ENCODE results near the gene CYB5R4. TPM values are rescaled to one million over a fixed set of nuclear protein-coding genes. Genes with fewer than 3 reads are reported as not detected.

Gene CYB5R4
- total RNA-seq, 1 experiment from 2014 or later = 24.0 TPM

- ChIA-PET CTCF (no interaction called here), RAD21 (ENCODE audit: low non-redundant PET in 1 of 2, low total read pairs in 2 of 2, uncharacterized antibody in 2 of 2, unreplicated experiment in 2 of 2) (no interaction called here), POLR2A (no interaction called here)
- Histone ChIP-seq H3K4me2 (ENCODE audit: low read length) (no peak overlapping the region), H3K36me3 (ENCODE audit: control insufficient read depth in 1 of 2, insufficient read depth in 2 of 2, low read length in 2 of 2) (no peaks in the 10 kb centered on the region), H3K9me2 (ENCODE audit: insufficient read depth) (no peaks in the 10 kb centered on the region), H2AFZ (ENCODE audit: low read depth, low read length, poor library complexity, severe bottlenecking) (no peak overlapping the region), H3K9ac (ENCODE audit: low read length) (no peak overlapping the region), H3K27ac (ENCODE audit: low read depth, low read length) (no peak overlapping the region), H3K4me1 (ENCODE audit: control insufficient read depth in 1 of 2, insufficient read depth in 2 of 2, low read length in 2 of 2) (no peaks in the 10 kb centered on the region), H3K79me2 (ENCODE audit: insufficient read depth, low read length) (no peaks in the 10 kb centered on the region), H4K20me1 (ENCODE audit: insufficient read depth) (no peaks in the 10 kb centered on the region), H3K9me3 (ENCODE audit: control insufficient read depth in 1 of 2, insufficient read depth in 1 of 2, low read depth in 1 of 2, low read length in 2 of 2) (no peaks in the 10 kb centered on the region), H3K27me3 (ENCODE audit: insufficient read depth, low read length) (no peaks in the 10 kb centered on the region), H3K4me3 (replicated peaks in 1 of 2; ENCODE audit: low read depth in 1 of 2, low read length in 2 of 2) (no peak overlapping the region)
- no peak for TF ChIP-seq JUND (IDR thresholded peaks at IDR 0.05)
- no peak for TF ChIP-seq TCF7L2 (IDR thresholded peaks at IDR 0.05; ENCODE audit: borderline replicate concordance, extremely low read depth, insufficient read depth, insufficient read length)
- TF ChIP-seq RAD21 (IDR thresholded peaks at IDR 0.05; ENCODE audit: low read depth) = no peak
- no peak for TF ChIP-seq CEBPB (IDR thresholded peaks at IDR 0.05; ENCODE audit: low read depth)
- TF ChIP-seq, protein P1, sequence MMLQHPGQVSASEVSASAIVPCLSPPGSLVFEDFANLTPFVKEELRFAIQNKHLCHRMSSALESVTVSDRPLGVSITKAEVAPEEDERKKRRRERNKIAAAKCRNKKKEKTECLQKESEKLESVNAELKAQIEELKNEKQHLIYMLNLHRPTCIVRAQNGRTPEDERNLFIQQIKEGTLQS (IDR thresholded peaks at IDR 0.05) = no peak
- TF ChIP-seq POLR2A (IDR thresholded peaks at IDR 0.05; ENCODE audit: borderline replicate concordance, extremely low read depth, insufficient read depth, insufficient read length) = no peak
- TF ChIP-seq ZFX (IDR thresholded peaks at IDR 0.05) = no peak
- TF ChIP-seq MAX (IDR thresholded peaks at IDR 0.05) = no peak
- BruUV-seq (replicated peaks) = no TSS peak
- no peak for DNase-seq (ENCODE audit: low read depth, low spot score)
- intact Hi-C loops (cut with micrococcal nuclease) = no loop called here
- no peak for ATAC-seq
These were observed 148.4 kb downstream of the CYB5R4 start for GRCh38 chr6:84007871-84008270.

DNA sequence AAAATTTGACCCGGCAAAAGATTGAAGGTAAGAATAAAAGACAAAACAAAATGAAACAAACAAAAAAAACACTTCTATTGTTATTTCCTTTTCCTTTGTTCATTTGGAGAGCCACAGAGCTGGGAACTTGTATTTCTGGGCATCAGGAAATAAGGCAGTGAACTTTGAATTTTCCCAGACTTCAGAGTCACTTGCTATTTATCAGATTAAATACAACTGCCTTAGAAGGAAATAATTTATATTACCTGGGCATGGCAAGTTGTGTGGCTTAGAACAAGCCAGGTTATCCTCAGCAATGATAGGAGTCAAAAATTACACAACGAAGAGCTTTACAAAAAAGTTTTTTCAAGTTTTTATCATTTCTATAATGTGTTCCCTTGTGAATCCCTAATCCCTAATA, 153.9 kb downstream of the CYB5R4 start:
- H3K4me3 ChIP-seq (replicated peaks in 1 of 2; ENCODE audit: low read depth in 1 of 2, low read length in 2 of 2) = no peak overlapping the region
- peaks cover 0 to 2% of the 10 kb centered on the region in 2 experiments; a peak in 2 of 4 replicates for H3K4me1 ChIP-seq (ENCODE audit: control insufficient read depth in 1 of 2, insufficient read depth in 2 of 2, low read length in 2 of 2)
- H3K79me2 ChIP-seq (ENCODE audit: insufficient read depth, low read length) = no peaks in the 10 kb centered on the region
- ATAC-seq (no peak), DNase-seq (ENCODE audit: low read depth, low spot score) (no peak)
- RAD21 ChIA-PET (ENCODE audit: low non-redundant PET in 1 of 2, low total read pairs in 2 of 2, uncharacterized antibody in 2 of 2, unreplicated experiment in 2 of 2) = no interaction called here
- POLR2A ChIA-PET = no interaction called here
- H3K27ac ChIP-seq (ENCODE audit: low read depth, low read length) = no peak overlapping the region
- no peak overlapping the region for H3K9ac ChIP-seq (ENCODE audit: low read length)
- H2AFZ ChIP-seq (ENCODE audit: low read depth, low read length, poor library complexity, severe bottlenecking) = no peak overlapping the region
- H3K27me3 ChIP-seq (ENCODE audit: insufficient read depth, low read length) = no peaks in the 10 kb centered on the region
- CTCF ChIA-PET = no interaction called here
- H3K9me2 ChIP-seq (ENCODE audit: insufficient read depth) = no peaks in the 10 kb centered on the region
- no peaks in the 10 kb centered on the region for H3K36me3 ChIP-seq (ENCODE audit: control insufficient read depth in 1 of 2, insufficient read depth in 2 of 2, low read length in 2 of 2)
- H4K20me1 ChIP-seq (ENCODE audit: insufficient read depth) = no peaks in the 10 kb centered on the region
- BruUV-seq (replicated peaks) = no TSS peak
- no peaks in the 10 kb centered on the region for H3K9me3 ChIP-seq (ENCODE audit: control insufficient read depth in 1 of 2, insufficient read depth in 1 of 2, low read depth in 1 of 2, low read length in 2 of 2)
- H3K4me2 ChIP-seq (ENCODE audit: low read length) = no peak overlapping the region
- intact Hi-C loops (cut with micrococcal nuclease) = no loop called here
- TF ChIP-seq SP1 (IDR thresholded peaks at IDR 0.05; ENCODE audit: low read depth) (no peak), MAX (IDR thresholded peaks at IDR 0.05) (no peak), SIN3A (IDR thresholded peaks at IDR 0.05; ENCODE audit: low read depth) (no peak), SRF (IDR thresholded peaks at IDR 0.05; ENCODE audit: low read depth) (no peak), TCF7L2 (IDR thresholded peaks at IDR 0.05; ENCODE audit: borderline replicate concordance, extremely low read depth, insufficient read depth, insufficient read length) (no peak), RAD21 (IDR thresholded peaks at IDR 0.05; ENCODE audit: low read depth) (no peak), YY1 (IDR thresholded peaks at IDR 0.05; ENCODE audit: extremely low read depth, insufficient replicate concordance, low read depth, low read length) (no peak), ZFX (IDR thresholded peaks at IDR 0.05) (no peak), EZH2phosphoT487 (IDR thresholded peaks at IDR 0.05; ENCODE audit: borderline replicate concordance) (no peak), POLR2AphosphoS5 (IDR thresholded peaks at IDR 0.05; ENCODE audit: low read depth, low read length) (no peak), CBX3 (IDR thresholded peaks at IDR 0.05; ENCODE audit: low read depth) (no peak)
- TF ChIP-seq, protein P2, sequence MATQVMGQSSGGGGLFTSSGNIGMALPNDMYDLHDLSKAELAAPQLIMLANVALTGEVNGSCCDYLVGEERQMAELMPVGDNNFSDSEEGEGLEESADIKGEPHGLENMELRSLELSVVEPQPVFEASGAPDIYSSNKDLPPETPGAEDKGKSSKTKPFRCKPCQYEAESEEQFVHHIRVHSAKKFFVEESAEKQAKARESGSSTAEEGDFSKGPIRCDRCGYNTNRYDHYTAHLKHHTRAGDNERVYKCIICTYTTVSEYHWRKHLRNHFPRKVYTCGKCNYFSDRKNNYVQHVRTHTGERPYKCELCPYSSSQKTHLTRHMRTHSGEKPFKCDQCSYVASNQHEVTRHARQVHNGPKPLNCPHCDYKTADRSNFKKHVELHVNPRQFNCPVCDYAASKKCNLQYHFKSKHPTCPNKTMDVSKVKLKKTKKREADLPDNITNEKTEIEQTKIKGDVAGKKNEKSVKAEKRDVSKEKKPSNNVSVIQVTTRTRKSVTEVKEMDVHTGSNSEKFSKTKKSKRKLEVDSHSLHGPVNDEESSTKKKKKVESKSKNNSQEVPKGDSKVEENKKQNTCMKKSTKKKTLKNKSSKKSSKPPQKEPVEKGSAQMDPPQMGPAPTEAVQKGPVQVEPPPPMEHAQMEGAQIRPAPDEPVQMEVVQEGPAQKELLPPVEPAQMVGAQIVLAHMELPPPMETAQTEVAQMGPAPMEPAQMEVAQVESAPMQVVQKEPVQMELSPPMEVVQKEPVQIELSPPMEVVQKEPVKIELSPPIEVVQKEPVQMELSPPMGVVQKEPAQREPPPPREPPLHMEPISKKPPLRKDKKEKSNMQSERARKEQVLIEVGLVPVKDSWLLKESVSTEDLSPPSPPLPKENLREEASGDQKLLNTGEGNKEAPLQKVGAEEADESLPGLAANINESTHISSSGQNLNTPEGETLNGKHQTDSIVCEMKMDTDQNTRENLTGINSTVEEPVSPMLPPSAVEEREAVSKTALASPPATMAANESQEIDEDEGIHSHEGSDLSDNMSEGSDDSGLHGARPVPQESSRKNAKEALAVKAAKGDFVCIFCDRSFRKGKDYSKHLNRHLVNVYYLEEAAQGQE (IDR thresholded peaks at IDR 0.05; ENCODE audit: low read depth) = no peak

All from HCT116 (cell line).